ENCODE data around the gene ZNF526.

GRCh38 chr19:42273407-42274064, 53.4 kb downstream of the ZNF526 start:
- TF ChIP-seq ZBTB33 (IDR thresholded peaks at IDR 0.05; ENCODE audit: extremely low read depth, insufficient replicate concordance, low read length) (no peak), EGR1 (IDR thresholded peaks at IDR 0.05; ENCODE audit: low read depth) (no peak), ATF3 (IDR thresholded peaks at IDR 0.05) (no peak), ZNF274 (IDR thresholded peaks at IDR 0.05; ENCODE audit: low read depth, low read length) (no peak), EZH2phosphoT487 (IDR thresholded peaks at IDR 0.05; ENCODE audit: borderline replicate concordance) (no peak), SIN3A (IDR thresholded peaks at IDR 0.05; ENCODE audit: low read depth) (no peak), RAD21 (IDR thresholded peaks at IDR 0.05; ENCODE audit: low read depth) (no peak), CTCF (IDR thresholded peaks at IDR 0.05 in 2 of 3, conservative IDR thresholded peaks at IDR 0.05 in 1 of 3; ENCODE audit: borderline replicate concordance in 1 of 3, insufficient read depth in 1 of 3, low read depth in 2 of 3, low read length in 2 of 3) (no peak), JUND (IDR thresholded peaks at IDR 0.05) (no peak), REST (IDR thresholded peaks at IDR 0.05; ENCODE audit: low read depth) (no peak), POLR2A (IDR thresholded peaks at IDR 0.05; ENCODE audit: borderline replicate concordance, extremely low read depth, insufficient read depth, insufficient read length) (no peak), ELF1 (IDR thresholded peaks at IDR 0.05; ENCODE audit: borderline replicate concordance, low read depth) (no peak)
- TF ChIP-seq, protein P1, sequence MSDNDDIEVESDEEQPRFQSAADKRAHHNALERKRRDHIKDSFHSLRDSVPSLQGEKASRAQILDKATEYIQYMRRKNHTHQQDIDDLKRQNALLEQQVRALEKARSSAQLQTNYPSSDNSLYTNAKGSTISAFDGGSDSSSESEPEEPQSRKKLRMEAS (IDR thresholded peaks at IDR 0.05) = no peak
